ENCODE results near the gene SH2D3C. TPM values are rescaled to one million over a fixed set of nuclear protein-coding genes. Genes with fewer than 3 reads are reported as not detected.
"Not testable (repeated sequence)": the region's sequence is repeated elsewhere in the genome, so short reads cannot be mapped to it uniquely, and the experiment has no call there.

SH2D3C gene
- total RNA-seq, 1 donor from 2014 or later = 59.4 TPM

GRCh38 chr9:127783111-127784008 lies 4.9 kb upstream of the SH2D3C start:
- TF ChIP-seq CTCF (IDR thresholded peaks at IDR 0.05) = no peak
- no peaks in the 10 kb centered on the region for H3K9me3 ChIP-seq
- H3K36me3 ChIP-seq = peaks cover 17% of the 10 kb centered on the region
- no peaks in the 10 kb centered on the region for H3K27me3 ChIP-seq (ENCODE audit: low read depth)
- H3K4me1 ChIP-seq = peaks cover 82% of the 10 kb centered on the region
- H3K4me3 ChIP-seq = no peak overlapping the region
- H3K27ac ChIP-seq = peak overlapping the region; percentile 95
- peak; percentile 84 for DNase-seq
- intact Hi-C loops (cut with DNase I) = no loop called here
- ATAC-seq = peak in 1 of 2 donors; percentile 17

- TF ChIP-seq CTCF (IDR thresholded peaks at IDR 0.05) = no peak
- Histone ChIP-seq H3K27me3 (ENCODE audit: low read depth) (no peaks in the 10 kb centered on the region), H3K4me1 (peaks cover 67% of the 10 kb centered on the region), H3K9me3 (no peaks in the 10 kb centered on the region), H3K27ac (no peak overlapping the region), H3K36me3 (peaks cover 2% of the 10 kb centered on the region), H3K4me3 (no peak overlapping the region)
- DNase-seq = no peak
- no peak for ATAC-seq
- intact Hi-C loops (cut with DNase I) = no loop called here
Observed at GRCh38 chr9:127781806-127782205, 3.3 kb upstream of the SH2D3C start.

DNA sequence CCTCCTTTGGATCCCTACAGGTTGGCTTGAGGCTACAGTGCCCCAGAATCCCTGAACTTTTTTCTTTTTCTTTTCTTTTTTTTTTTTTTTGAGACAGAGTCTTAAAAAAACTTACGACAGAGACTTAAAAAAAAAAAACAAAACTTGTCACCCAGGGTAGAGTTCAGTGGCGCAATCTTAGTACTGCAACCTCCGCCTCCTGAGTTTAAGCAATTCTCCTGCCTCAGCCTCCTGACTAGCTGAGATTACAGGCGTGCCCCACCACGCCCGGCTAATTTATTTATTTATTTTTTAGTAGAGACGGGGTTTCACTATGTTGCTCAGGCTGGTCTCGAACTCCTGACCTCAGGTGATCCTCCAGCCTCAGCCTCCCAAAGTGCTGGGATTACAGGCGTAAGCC lies 2.4 kb upstream of the SH2D3C start:
- H3K9me3 ChIP-seq; H3K4me3 ChIP-seq; DNase-seq; H3K36me3 ChIP-seq; ATAC-seq; H3K27me3 ChIP-seq (ENCODE audit: low read depth); intact Hi-C loops (cut with DNase I): not testable (repeated sequence)
- peaks cover 63% of the 10 kb centered on the region for H3K4me1 ChIP-seq
- peak overlapping the region; percentile 89 for H3K27ac ChIP-seq

GRCh38 chr9:127780126-127780885 lies 1.8 kb upstream of the SH2D3C start:
- no peaks in the 10 kb centered on the region for H3K9me3 ChIP-seq
- ATAC-seq (no peak), DNase-seq (no peak)
- no peak overlapping the region for H3K4me3 ChIP-seq
- H3K27me3 ChIP-seq (ENCODE audit: low read depth) = no peaks in the 10 kb centered on the region
- H3K4me1 ChIP-seq = peaks cover 63% of the 10 kb centered on the region
- H3K36me3 ChIP-seq = no peaks in the 10 kb centered on the region
- intact Hi-C loops (cut with DNase I) = no loop called here
- no peak for TF ChIP-seq CTCF (IDR thresholded peaks at IDR 0.05)
- H3K27ac ChIP-seq = peak overlapping the region; percentile 89

DNA sequence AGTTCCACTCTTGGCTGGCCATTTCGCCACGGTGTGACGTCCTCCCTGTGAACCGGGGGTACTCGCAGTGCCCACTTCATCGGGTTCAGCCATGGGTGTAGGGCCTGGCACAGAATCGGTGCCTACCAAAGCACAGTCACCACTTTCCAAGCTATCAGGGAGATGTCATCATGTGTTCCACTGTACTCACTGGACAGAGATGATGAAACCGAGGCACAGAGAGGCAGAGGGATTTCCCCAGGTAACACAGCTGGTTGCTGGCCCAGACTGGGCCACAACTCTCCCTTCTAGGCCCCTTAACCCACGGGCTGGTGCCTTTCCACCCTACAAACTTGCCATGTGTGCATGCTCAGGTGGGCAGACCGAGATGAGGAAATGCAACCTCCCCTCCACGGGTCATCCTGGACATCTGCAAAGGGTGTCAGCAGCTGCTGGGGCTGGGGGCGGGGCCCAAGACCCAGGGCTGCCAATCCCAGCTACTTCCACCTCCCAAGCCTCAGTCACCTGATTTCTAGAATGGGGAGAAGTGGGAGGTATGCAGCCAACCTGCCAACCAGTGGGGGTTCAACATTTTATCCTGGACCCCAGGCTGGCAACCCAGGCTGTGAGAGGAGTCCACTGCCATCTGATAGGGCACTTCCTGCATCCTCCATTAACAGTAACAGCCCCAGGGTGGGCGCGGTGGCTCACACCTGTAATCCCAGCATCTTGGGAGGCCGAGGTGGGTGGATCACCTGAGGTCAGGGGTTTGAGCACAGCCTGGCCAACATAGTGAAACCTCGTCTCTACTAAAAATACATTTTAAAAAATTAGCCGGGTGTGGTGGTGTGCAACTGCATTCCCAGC lies 893 bp upstream of the SH2D3C start:
- peak; percentile 30 to 54 for ATAC-seq
- no peaks in the 10 kb centered on the region for H3K36me3 ChIP-seq
- TF ChIP-seq CTCF (IDR thresholded peaks at IDR 0.05) = no peak
- H3K4me1 ChIP-seq = peaks cover 58% of the 10 kb centered on the region
- peak overlapping the region; percentile 89 for H3K27ac ChIP-seq
- no peak for DNase-seq
- H3K9me3 ChIP-seq = no peaks in the 10 kb centered on the region
- peak overlapping the region; percentile 53 for H3K4me3 ChIP-seq
- intact Hi-C loops (cut with DNase I) = no loop called here
- H3K27me3 ChIP-seq (ENCODE audit: low read depth) = no peaks in the 10 kb centered on the region

All from lower lobe of right lung (tissue), 2 donors.